Germinal center (tissue), 1 donor: ENCODE results near the gene FRMD3.

ENCODE experiments used
- DNase-seq: peaks from one replicate; pipeline ENCODE4 v3.0.0; 2012; ENCODE audit warnings: mixed read lengths, low spot score

FRMD3 gene

GRCh38 chr9:83281306-83282255 lies 256.6 kb downstream of the FRMD3 start:
- DNase-seq = no peak

GRCh38 chr9:83280790-83281189 lies 257.4 kb downstream of the FRMD3 start:
- DNase-seq = no peak

- DNase-seq = no peak
Measured at GRCh38 chr9:83280268-83280667, 257.9 kb downstream of the FRMD3 start.

- DNase-seq = no peak
Measured at GRCh38 chr9:83274787-83275186, 263.4 kb downstream of the FRMD3 start.

GRCh38 chr9:83271665-83272071 lies 266.5 kb downstream of the FRMD3 start:
- no peak for DNase-seq

GRCh38 chr9:83270116-83270515 lies 268.1 kb downstream of the FRMD3 start:
- no peak for DNase-seq

GRCh38 chr9:83267741-83268140 lies 270.5 kb downstream of the FRMD3 start:
- DNase-seq = no peak

GRCh38 chr9:83266666-83267496 lies 271.3 kb downstream of the FRMD3 start:
- no peak for DNase-seq

GRCh38 chr9:83266331-83266665 lies 271.9 kb downstream of the FRMD3 start:
- no peak for DNase-seq

GRCh38 chr9:83264315-83264714 lies 273.9 kb downstream of the FRMD3 start:
- DNase-seq = no peak

- DNase-seq = no peak
Measured at GRCh38 chr9:83259558-83259957, 278.6 kb downstream of the FRMD3 start.

- no peak for DNase-seq
Measured at GRCh38 chr9:83257937-83258891, 280.0 kb downstream of the FRMD3 start.

- DNase-seq = no peak
Measured at GRCh38 chr9:83247732-83248131, 290.5 kb downstream of the FRMD3 start.

- DNase-seq = no peak
Measured at GRCh38 chr9:83245979-83246659, 292.1 kb downstream of the FRMD3 start.

- no peak for DNase-seq
Measured at GRCh38 chr9:83242066-83242465, 296.1 kb downstream of the FRMD3 start.

- DNase-seq = no peak
Measured at GRCh38 chr9:83240671-83241070, 297.5 kb downstream of the FRMD3 start.

GRCh38 chr9:83239747-83240146 lies 298.5 kb downstream of the FRMD3 start:
- DNase-seq = no peak

- DNase-seq = no peak
Measured at GRCh38 chr9:83238871-83239640, 299.1 kb downstream of the FRMD3 start.

GRCh38 chr9:83236029-83236696 lies 302.0 kb downstream of the FRMD3 start:
- no peak for DNase-seq

GRCh38 chr9:83235526-83235925 lies 302.7 kb downstream of the FRMD3 start:
- no peak for DNase-seq
